ENCODE data around the gene RBM41.

The RBM41 gene

GRCh38 chrX:107119283-107119682, 661 bp upstream of the RBM41 start:
- DNase-seq: no peak
- Histone ChIP-seq H3K79me2 (ENCODE audit: low read length) (peaks cover 9% of the 10 kb centered on the region), H3K27ac (ENCODE audit: low read length) (0 out of 2 replicates have a peak overlapping the region, but pooled peaks have one; percentile 2), H3K4me2 (ENCODE audit: low read depth, low read length) (peak overlapping the region; percentile 90), H3F3A (ENCODE audit: insufficient read depth, low read length) (no peaks in the 10 kb centered on the region), H3K9me2 (replicated peaks; ENCODE audit: insufficient read depth, low read length) (no peaks in the 10 kb centered on the region), H3K27me3 (replicated peaks; ENCODE audit: insufficient read depth, low read length) (no peaks in the 10 kb centered on the region), H2AFZ (ENCODE audit: low read length) (peak overlapping the region; percentile 75), H3K36me3 (replicated peaks; ENCODE audit: insufficient read depth, low read length) (no peaks in the 10 kb centered on the region), H4K20me1 (ENCODE audit: insufficient read depth, low read length) (no peaks in the 10 kb centered on the region), H3K4me3 (ENCODE audit: low read length) (peak overlapping the region; percentile 71), H3K4me1 (ENCODE audit: low read length) (no peaks in the 10 kb centered on the region), H3K9ac (ENCODE audit: low read length) (peak overlapping the region; percentile 76; the same call in 1 of the 2 replicates), H3K9me3 (replicated peaks; ENCODE audit: insufficient read depth, low read length) (no peaks in the 10 kb centered on the region)
- no peak for TF ChIP-seq EZH2phosphoT487 (IDR thresholded peaks at IDR 0.05; ENCODE audit: low read length)
- TF ChIP-seq EZH2 (optimal IDR thresholded peaks at IDR 0.05; ENCODE audit: low read depth, low read length): no peak
- TF ChIP-seq, protein P1, sequence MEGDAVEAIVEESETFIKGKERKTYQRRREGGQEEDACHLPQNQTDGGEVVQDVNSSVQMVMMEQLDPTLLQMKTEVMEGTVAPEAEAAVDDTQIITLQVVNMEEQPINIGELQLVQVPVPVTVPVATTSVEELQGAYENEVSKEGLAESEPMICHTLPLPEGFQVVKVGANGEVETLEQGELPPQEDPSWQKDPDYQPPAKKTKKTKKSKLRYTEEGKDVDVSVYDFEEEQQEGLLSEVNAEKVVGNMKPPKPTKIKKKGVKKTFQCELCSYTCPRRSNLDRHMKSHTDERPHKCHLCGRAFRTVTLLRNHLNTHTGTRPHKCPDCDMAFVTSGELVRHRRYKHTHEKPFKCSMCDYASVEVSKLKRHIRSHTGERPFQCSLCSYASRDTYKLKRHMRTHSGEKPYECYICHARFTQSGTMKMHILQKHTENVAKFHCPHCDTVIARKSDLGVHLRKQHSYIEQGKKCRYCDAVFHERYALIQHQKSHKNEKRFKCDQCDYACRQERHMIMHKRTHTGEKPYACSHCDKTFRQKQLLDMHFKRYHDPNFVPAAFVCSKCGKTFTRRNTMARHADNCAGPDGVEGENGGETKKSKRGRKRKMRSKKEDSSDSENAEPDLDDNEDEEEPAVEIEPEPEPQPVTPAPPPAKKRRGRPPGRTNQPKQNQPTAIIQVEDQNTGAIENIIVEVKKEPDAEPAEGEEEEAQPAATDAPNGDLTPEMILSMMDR (IDR thresholded peaks at IDR 0.05; ENCODE audit: low read length): no peak

DNA sequence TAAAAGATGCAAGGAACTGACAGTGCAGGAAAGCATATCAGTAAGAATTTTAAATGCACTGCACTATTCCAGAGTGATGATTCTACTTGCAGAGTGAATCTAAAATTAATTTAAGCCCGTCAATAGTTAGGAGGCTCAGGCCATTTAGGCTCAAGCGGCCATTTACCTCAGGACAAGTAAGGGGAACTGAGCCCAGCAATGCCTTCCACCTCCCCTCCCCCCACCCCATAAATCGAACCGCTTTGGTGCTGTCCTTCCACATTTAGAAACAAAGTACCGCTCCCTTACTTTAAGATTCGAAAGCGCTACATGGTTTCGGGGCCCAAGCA, 665 bp downstream of the RBM41 start:
- H3K27ac ChIP-seq (ENCODE audit: low read length): peak overlapping the region; percentile 71; the same call in 1 of the 2 replicates
- DNase-seq: peak; percentile 55

GRCh38 chrX:107107459-107107858, 11.2 kb downstream of the RBM41 start:
- no peak overlapping the region for H3K4me3 ChIP-seq (ENCODE audit: low read length)
- H3K27ac ChIP-seq (ENCODE audit: low read length): no peak overlapping the region
- no peaks in the 10 kb centered on the region; the same call in 1 of the 2 replicates for H3K36me3 ChIP-seq (replicated peaks; ENCODE audit: insufficient read depth, low read length)
- H3K4me1 ChIP-seq (ENCODE audit: low read length): no peaks in the 10 kb centered on the region
- no peaks in the 10 kb centered on the region for H3K27me3 ChIP-seq (replicated peaks; ENCODE audit: insufficient read depth, low read length)
- H3K9ac ChIP-seq (ENCODE audit: low read length): no peak overlapping the region
- H3K9me2 ChIP-seq (replicated peaks; ENCODE audit: insufficient read depth, low read length): no peaks in the 10 kb centered on the region
- H3K79me2 ChIP-seq (ENCODE audit: low read length): no peaks in the 10 kb centered on the region
- no peak overlapping the region for H2AFZ ChIP-seq (ENCODE audit: low read length)
- no peak overlapping the region for H3K4me2 ChIP-seq (ENCODE audit: low read depth, low read length)
- H3K9me3 ChIP-seq (replicated peaks; ENCODE audit: insufficient read depth, low read length): no peaks in the 10 kb centered on the region; the same call in 1 of the 2 replicates
- TF ChIP-seq, protein P1 (IDR thresholded peaks at IDR 0.05; ENCODE audit: low read length): no peak
- no peaks in the 10 kb centered on the region for H3F3A ChIP-seq (ENCODE audit: insufficient read depth, low read length)
- no peak for DNase-seq
- H4K20me1 ChIP-seq (ENCODE audit: insufficient read depth, low read length): no peaks in the 10 kb centered on the region

More for the DNA sequence above, 665 bp downstream of the RBM41 start:
- Histone ChIP-seq H3F3A (ENCODE audit: insufficient read depth, low read length) (no peaks in the 10 kb centered on the region), H3K9ac (ENCODE audit: low read length) (peak overlapping the region; percentile 76), H3K36me3 (replicated peaks; ENCODE audit: insufficient read depth, low read length) (no peaks in the 10 kb centered on the region; the same call in 1 of the 2 replicates), H3K4me1 (ENCODE audit: low read length) (no peaks in the 10 kb centered on the region), H3K79me2 (ENCODE audit: low read length) (peaks cover 9% of the 10 kb centered on the region), H3K9me2 (replicated peaks; ENCODE audit: insufficient read depth, low read length) (no peaks in the 10 kb centered on the region), H3K4me3 (ENCODE audit: low read length) (peak overlapping the region; percentile 71), H3K27me3 (replicated peaks; ENCODE audit: insufficient read depth, low read length) (no peaks in the 10 kb centered on the region), H3K4me2 (ENCODE audit: low read depth, low read length) (peak overlapping the region; percentile 90; the same call in 1 of the 2 replicates), H4K20me1 (ENCODE audit: insufficient read depth, low read length) (no peaks in the 10 kb centered on the region), H2AFZ (ENCODE audit: low read length) (peak overlapping the region; percentile 75), H3K9me3 (replicated peaks; ENCODE audit: insufficient read depth, low read length) (no peaks in the 10 kb centered on the region)
- TF ChIP-seq EZH2phosphoT487 (IDR thresholded peaks at IDR 0.05; ENCODE audit: low read length): no peak

DNA sequence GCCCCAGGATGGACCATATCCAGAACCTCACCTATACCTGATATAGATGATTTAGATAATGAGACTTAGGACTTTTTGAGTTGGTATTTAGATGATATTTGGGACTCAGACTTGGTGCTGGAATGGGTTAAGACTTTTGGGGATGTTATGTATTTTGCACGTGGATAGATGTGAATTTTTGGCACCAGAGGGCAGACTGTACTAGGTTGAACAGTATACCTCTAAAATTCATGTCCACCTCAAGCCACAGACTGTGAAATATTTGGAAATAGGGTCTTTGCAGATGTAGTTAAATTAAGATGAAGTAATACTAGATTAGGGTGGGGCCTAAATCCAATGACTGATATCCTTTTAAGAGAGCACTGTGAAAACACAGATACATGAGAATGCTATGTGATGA, 15.6 kb downstream of the RBM41 start:
- no peak for DNase-seq
- Histone ChIP-seq H3K4me2 (ENCODE audit: low read depth, low read length) (no peak overlapping the region), H4K20me1 (ENCODE audit: insufficient read depth, low read length) (no peaks in the 10 kb centered on the region), H3K4me1 (ENCODE audit: low read length) (no peaks in the 10 kb centered on the region), H3F3A (ENCODE audit: insufficient read depth, low read length) (no peaks in the 10 kb centered on the region), H3K9me3 (replicated peaks; ENCODE audit: insufficient read depth, low read length) (no peaks in the 10 kb centered on the region), H3K27ac (ENCODE audit: low read length) (no peak overlapping the region), H3K9me2 (replicated peaks; ENCODE audit: insufficient read depth, low read length) (no peaks in the 10 kb centered on the region), H2AFZ (ENCODE audit: low read length) (no peak overlapping the region), H3K36me3 (replicated peaks; ENCODE audit: insufficient read depth, low read length) (no peaks in the 10 kb centered on the region; the same call in 1 of the 2 replicates), H3K79me2 (ENCODE audit: low read length) (no peaks in the 10 kb centered on the region), H3K27me3 (replicated peaks; ENCODE audit: insufficient read depth, low read length) (no peaks in the 10 kb centered on the region), H3K4me3 (ENCODE audit: low read length) (no peak overlapping the region), H3K9ac (ENCODE audit: low read length) (no peak overlapping the region)
- TF ChIP-seq, protein P1 (IDR thresholded peaks at IDR 0.05; ENCODE audit: low read length): no peak
- TF ChIP-seq EZH2phosphoT487 (IDR thresholded peaks at IDR 0.05; ENCODE audit: low read length) (no peak), EZH2 (optimal IDR thresholded peaks at IDR 0.05; ENCODE audit: low read depth, low read length) (no peak)

All from MM.1S (cell line).